Stimulated activated CD8-positive, alpha-beta memory T cell treated with anti-CD3 and anti-CD28 coated beads, Interleukin-4, amount 100 ng/mL, for 24 hours (primary cell): ENCODE measurements around the gene VASH2.

Source experiments
- DNase-seq: peaks from one replicate; pipeline ENCODE4 v3.0.0-alpha.2; 2020; ENCODE audit warnings: low read depth

Gene VASH2

DNA sequence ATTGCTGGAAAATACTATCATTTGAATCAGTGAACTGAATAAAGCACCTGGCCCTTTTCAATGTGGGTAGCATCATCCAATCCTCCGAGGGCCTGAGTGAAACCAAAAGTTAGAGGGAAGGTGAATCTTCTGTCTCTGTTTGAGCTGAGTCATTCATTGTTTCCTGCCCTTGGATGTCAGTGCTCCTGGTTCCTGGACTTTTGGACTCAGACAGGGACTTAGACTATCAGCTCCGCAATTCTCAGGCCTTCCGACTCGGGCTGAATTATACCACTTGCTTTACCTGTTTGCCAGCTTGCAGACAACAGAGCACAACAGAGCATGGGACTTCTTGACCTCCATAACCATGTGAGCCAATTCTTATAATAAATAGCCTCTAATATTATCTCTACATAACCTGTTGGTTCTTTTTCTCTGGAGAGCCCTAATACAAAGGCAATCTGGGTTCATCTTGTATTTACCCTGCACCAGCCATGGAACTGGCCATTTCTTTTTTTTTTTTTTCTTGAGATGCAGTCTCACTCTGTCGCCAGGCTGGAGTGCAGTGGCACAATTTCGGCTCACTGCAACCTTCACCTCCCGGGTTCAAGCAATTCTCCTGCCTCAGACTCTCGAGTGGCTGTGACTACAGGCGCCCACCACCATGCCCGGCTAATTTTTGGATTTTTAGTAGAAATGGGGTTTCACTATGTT lies 19.2 kb upstream of the VASH2 start:
- no peak for DNase-seq

- DNase-seq: no peak
These were observed 16.4 kb upstream of the VASH2 start for GRCh38 chr1:212933815-212934471.

- DNase-seq: no peak
These were observed 14.9 kb upstream of the VASH2 start for GRCh38 chr1:212935387-212935981.

- DNase-seq: no peak
These were observed 13.3 kb upstream of the VASH2 start for GRCh38 chr1:212937034-212937433.

DNA sequence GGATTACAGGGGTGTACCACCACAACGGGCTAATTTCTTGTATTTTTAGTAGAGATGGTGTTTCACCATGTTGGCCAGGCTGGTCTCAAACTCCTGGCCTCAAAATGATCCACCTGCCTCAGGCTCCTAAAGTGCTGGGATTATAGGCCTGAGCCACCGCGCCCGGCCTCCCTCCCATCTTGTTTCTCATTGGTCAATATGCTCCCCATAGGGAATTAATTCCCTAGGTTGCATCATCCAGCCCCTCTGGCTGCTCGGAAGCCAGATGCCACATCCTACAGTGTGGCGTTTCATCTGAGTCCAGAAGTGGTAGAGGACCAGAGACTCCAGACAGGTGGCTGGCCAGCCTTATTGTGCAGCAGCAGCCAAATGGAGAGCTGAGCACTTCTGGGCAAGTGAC lies 11.5 kb upstream of the VASH2 start:
- no peak for DNase-seq

GRCh38 chr1:212941452-212941851 lies 8.9 kb upstream of the VASH2 start:
- DNase-seq: no peak

- DNase-seq: no peak
These were observed 7.5 kb upstream of the VASH2 start for GRCh38 chr1:212942679-212943392.

GRCh38 chr1:212943393-212943710 lies 7.0 kb upstream of the VASH2 start:
- no peak for DNase-seq

GRCh38 chr1:212944229-212944901 lies 6.0 kb upstream of the VASH2 start:
- no peak for DNase-seq

GRCh38 chr1:212945056-212945455 lies 5.3 kb upstream of the VASH2 start:
- DNase-seq: no peak

- no peak for DNase-seq
These were observed 4.7 kb upstream of the VASH2 start for GRCh38 chr1:212945463-212946160.

DNA sequence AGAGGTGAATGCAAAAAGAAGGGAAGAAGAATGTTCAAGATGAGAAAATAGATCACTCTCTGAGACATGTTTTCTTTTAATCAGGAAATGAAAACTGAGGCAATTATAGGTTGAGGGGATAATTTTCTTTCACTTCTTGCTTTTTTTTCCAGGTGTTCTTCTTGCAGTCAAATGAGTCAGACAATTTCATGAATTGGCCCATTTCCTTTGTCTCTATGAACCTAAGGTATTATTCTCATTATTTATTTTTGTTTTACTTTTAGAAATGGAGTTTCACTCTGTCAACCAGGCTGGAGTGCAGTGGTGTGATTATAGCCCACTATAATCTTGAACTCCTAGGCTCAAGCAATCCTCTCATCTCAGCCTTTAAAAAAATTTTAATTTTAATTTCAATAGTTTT lies 3.5 kb upstream of the VASH2 start:
- DNase-seq: no peak

DNA sequence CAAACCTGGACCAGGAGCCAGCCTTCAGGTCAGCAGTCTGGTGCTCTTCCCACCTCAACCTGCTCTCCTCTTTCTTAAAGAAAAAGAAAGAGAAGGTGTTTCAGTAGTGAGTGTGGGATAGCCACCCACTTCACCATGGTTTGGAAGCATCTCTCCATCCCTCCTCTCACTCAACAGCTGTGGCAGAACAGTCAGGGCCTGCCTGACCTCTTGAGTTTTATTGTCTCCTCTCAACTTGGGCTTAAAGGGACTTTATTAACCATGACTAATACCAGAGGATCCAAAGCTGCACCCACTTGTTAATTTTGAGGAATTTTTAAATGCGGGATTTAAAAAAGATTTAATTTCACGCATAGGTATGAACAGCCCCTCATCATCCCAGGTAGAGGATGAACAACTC lies 570 bp upstream of the VASH2 start:
- DNase-seq: no peak

DNA sequence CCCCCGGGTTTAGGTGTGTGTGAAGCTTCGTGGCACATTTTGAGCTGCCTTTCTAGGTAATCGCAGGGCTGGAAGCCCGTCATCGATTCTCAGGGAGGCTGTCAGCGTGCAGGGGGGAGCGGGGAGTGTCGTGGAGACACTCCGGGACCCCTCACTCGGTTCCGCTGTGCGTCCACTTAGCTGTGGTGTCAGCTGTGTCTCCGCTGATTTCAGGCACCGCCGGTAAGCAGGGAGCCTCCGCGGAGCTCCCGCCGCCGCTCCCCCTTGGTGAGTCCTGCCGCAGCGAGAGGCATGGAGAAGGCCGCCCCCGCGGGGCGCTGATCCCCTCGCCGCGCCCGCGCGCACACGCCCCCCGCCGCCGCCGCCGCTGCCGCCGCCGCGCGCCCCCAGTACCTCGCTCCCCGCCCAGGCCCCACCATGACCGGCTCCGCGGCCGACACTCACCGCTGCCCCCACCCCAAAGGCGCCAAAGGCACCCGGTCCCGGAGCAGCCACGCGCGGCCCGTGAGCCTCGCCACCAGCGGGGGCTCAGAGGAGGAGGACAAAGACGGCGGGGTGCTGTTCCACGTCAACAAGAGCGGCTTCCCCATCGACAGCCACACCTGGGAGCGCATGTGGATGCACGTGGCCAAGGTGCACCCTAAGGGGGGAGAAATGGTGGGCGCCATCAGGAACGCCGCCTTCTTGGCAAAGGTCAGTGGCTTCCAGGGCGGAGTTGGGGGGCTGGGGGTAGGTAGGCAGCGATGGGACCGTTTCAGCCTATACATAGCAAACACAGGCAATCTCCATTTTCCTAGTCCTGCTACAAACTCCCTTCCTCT lies 995 bp downstream of the VASH2 start:
- DNase-seq: no peak

DNA sequence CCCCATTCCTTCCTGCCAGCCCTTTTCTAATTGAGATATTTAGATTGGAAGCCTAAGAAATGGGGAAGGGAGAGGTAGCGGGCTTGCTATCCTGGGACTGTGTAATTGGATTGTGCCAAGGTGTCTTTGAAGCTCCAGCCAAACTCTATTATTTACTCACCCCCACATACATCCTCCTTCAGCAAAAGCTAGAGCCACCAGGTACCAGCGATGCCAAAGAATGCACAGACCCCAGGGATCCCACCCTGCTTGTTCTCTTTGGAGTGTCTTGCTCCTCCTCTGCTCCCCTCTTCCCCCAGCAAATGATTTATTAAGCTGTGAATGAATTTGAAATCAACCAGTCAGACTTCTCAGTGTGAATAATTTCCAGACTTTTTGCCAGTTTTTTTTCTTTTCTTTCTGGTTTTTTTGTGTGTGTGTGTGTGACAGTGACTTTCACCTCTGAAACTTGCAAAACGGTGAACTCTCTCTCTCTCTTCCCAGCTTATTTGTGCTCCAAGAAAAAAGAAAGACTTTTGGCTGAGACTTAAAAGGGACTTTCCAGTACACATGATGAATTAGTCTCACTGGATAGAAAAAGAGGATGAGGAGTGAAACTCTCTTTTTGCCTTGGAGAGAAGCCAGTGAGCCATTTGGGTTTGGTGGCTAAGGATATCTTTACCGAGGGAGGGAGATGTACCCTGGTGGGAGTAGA lies 1.8 kb downstream of the VASH2 start:
- DNase-seq: no peak

DNA sequence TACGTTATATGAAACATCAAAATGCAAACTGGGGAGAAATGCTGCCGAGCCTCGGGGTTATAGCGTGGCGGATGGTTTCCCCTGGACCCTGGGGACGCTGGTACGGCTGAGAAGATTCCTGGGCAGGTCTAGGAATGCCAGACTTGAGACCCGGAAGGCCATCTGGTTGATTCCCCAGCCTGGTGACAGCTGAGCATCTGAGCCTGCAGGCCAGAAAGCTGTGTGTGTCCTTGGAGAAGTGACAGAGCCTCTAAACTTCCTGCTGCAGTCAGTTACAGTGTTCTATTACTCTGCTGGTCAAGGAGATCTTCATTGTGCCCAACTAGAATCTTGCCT lies 2.3 kb downstream of the VASH2 start:
- DNase-seq: no peak

DNA sequence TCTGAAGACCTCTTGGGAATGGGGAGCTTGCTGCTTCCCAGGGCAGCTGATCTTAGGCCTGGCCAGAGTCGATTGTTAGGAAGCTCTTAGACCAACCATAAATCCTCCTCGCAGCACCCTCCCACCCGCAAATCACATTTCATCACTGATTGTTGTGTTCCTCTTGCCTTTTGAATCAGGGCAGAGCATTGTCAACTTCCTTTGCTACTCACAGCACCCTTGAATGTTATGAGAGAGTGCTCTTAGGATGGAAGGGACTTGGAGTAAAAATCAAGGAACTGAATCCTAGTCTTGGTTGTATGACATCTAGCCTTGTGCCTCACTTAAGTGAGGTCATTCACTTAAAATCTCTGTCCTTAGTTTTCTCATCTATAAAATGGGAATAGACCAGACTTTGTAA lies 3.0 kb downstream of the VASH2 start:
- no peak for DNase-seq

DNA sequence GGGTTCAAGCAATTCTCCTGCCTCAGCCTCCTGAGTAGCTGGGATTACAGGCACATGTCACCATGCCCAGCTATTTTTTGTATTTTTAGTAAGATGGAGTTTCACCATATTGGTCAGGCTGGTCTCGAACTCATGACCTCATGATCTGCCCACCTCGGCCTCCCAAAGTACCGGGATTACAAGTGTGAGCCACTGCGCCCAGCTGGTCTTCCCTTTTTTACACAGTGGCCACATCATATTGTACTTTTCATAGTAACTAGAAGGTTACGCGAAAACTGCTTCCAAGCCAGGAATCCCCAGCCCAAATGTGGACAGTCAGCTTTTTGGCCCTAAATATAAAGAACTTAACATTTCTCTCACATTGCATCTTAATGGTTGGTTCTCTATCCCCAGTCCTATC lies 4.2 kb downstream of the VASH2 start:
- no peak for DNase-seq

DNA sequence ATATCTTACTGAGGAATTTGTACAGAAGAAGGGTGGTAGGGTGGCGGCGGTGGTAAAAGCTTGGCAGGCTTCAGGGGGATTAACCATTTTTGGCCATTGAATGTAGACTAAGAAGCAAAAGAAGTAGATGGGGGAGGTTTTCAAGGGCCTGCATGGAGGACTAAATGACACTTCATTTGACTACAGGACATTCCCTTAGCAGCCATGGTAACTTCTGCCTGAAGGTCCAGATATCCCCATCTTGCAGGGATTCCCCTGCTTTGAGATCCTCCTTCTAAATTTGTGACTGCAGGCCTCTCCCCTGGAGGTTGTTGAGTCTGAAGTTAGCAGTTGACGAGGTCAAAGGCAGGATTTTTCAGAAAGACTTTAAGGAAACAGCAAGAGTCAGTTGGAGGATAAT lies 4.8 kb downstream of the VASH2 start:
- DNase-seq: no peak

DNA sequence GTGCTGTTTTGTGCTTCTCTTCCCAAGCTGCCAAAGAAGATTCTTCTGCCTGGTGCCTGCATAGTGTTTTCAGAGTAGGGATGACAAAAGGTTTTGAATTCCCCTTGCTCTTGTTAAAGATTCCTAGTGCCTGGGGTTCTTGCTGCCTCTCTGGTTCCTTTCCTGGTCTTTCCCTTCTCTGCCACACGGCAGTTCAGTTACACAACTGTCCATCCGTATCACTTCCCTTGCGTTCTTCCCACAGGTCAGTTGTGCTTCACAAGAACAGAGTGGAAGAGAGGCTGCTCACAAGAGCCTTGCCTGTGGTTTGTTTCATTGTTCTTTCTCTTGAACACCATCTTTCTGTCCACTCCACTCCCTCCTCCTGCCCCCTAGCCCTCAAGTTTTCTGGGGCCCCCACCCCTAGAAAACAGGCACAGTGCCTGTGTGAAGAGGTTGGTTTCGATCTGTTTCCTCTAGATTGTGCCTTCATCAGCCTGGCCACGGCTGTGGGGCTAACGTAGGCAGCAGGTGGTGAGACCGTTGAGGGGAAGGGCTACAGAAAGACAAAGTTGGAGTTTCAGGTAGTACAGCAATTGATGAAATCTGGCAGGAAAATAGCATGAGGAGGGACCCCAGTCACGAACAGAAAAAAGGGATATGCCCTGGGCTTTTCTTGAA lies 5.8 kb downstream of the VASH2 start:
- no peak for DNase-seq
